Natural killer cell (primary cell): ENCODE results near the gene KRT27. TPM values are rescaled to one million over a fixed set of nuclear protein-coding genes. Genes with fewer than 3 reads are reported as not detected.

Source experiments
- ATAC-seq, 3 donors: fragments of 150-1000 bp in 2 of 3; fragments of 200-7000 bp in 1 of 3; cut with Tn5 transposase; 1 replicate in 1 of 3; 2 replicates in 2 of 3; pipeline ENCODE4 v1.10.0; 2021; ENCODE audit warnings: mild to moderate bottlenecking in 2 of 3, moderate library complexity in 2 of 3
- DNase-seq, 2 donors: peaks; one replicate each; pipeline versions ENCODE4 v3.0.0 to v3.0.0-alpha.2; 2013 to 2021; ENCODE audit warnings: mixed read lengths in 1 of 2
- H3K27ac ChIP-seq: one replicate; pipeline ENCODE4 v1.5.1; 2013; ENCODE audit warnings: mild to moderate bottlenecking, low read length
- H3K27me3 ChIP-seq: one replicate; pipeline ENCODE4 v1.6.1; 2013; ENCODE audit warnings: low read length; ENCODE audit not compliant: control insufficient read depth, insufficient read depth
- H3K36me3 ChIP-seq: one replicate; pipeline ENCODE4 v1.6.1; 2013; ENCODE audit warnings: low read length; ENCODE audit not compliant: control insufficient read depth, insufficient read depth
- H3K4me1 ChIP-seq: one replicate; pipeline ENCODE4 v1.6.1; 2013; ENCODE audit warnings: low read length; ENCODE audit not compliant: control insufficient read depth, insufficient read depth
- H3K4me3 ChIP-seq: one replicate; pipeline ENCODE4 v1.5.1; 2013; ENCODE audit warnings: low read length
- H3K9me3 ChIP-seq: one replicate; pipeline ENCODE4 v1.6.1; 2013; ENCODE audit warnings: low read length; ENCODE audit not compliant: control insufficient read depth, insufficient read depth
- H3K27ac Mint-ChIP-seq, 2 donors: one replicate each; pipeline ENCODE4 v1.8.0; 2022; ENCODE audit warnings: mild to moderate bottlenecking in 2 of 2, mixed read lengths in 2 of 2, moderate library complexity in 1 of 2
- H3K27me3 Mint-ChIP-seq, 2 donors: one replicate each; pipeline ENCODE4 v1.8.0; 2022; ENCODE audit warnings: low read depth in 2 of 2, mixed read lengths in 2 of 2
- H3K36me3 Mint-ChIP-seq: one replicate; pipeline ENCODE4 v1.8.0; 2022; ENCODE audit warnings: mixed read lengths
- H3K4me1 Mint-ChIP-seq, 2 donors: one replicate each; pipeline ENCODE4 v1.8.0; 2022; ENCODE audit warnings: mixed read lengths in 2 of 2
- H3K4me3 Mint-ChIP-seq: one replicate; pipeline ENCODE4 v1.8.0; 2022; ENCODE audit warnings: mild to moderate bottlenecking, moderate library complexity, mixed read lengths
- H3K9me3 Mint-ChIP-seq, 2 donors: one replicate each; pipeline ENCODE4 v1.8.0; 2022; ENCODE audit warnings: mixed read lengths in 2 of 2
- CTCF ChIP-seq: fragments of 200-600 bp; IDR thresholded peaks from one replicate; pipeline ENCODE4 v1.8.0; 2022; ENCODE audit warnings: antibody characterized with exemption
- WGBS: methylation state at CpG from one replicate; pipeline ENCODE4 v1.1.7; 2013; ENCODE audit warnings: missing lambda C conversion rate; ENCODE audit not compliant: insufficient coverage; 5-methylcytosine and 5-hydroxymethylcytosine counted together
- intact Hi-C: fragments of 100-400 bp; cut with micrococcal nuclease; formaldehyde crosslinking; loops from one replicate; pipeline ENCODE4 v1.14.2; 2022
- total RNA-seq, 4 donors: library from RNA; stranded (reverse); fragments of 120-200 nt in 1 of 4; gene quantifications; one replicate each; pipeline versions ENCODE4 v1.2.3 to v1.2.4, GENCODE V29; 2013 to 2022

The KRT27 gene
- total RNA-seq, 3 donors from 2014 or later (not counting 1 experiment from before 2014, with no cell fraction given), result not detected

- H3K4me1 Mint-ChIP-seq, result no peaks in the 10 kb centered on the region
- peaks cover 30% of the 10 kb centered on the region for H3K27me3 ChIP-seq
- no peaks in the 10 kb centered on the region for H3K9me3 ChIP-seq
- no peak overlapping the region for H3K27ac ChIP-seq
- no peaks in the 10 kb centered on the region for H3K9me3 Mint-ChIP-seq
- no peak for ATAC-seq
- H3K36me3 Mint-ChIP-seq, result no peaks in the 10 kb centered on the region
- intact Hi-C loops, result no loop called here
- H3K36me3 ChIP-seq, result no peaks in the 10 kb centered on the region
- H3K4me1 ChIP-seq, result peaks cover 5% of the 10 kb centered on the region
- H3K4me3 ChIP-seq, result no peak overlapping the region
- 87% methylated on average over 3 of the region's 4 CpGs for WGBS
- peaks cover 35 to 73% of the 10 kb centered on the region in 2 donors for H3K27me3 Mint-ChIP-seq
- H3K27ac Mint-ChIP-seq, result no peak overlapping the region
- no peak overlapping the region for H3K4me3 Mint-ChIP-seq
- no peak for TF ChIP-seq CTCF
- DNase-seq, result no peak
Observed at GRCh38 chr17:40775945-40776344, 6.4 kb downstream of the KRT27 start.

- Mint-ChIP-seq H3K36me3 (no peaks in the 10 kb centered on the region), H3K9me3 (no peaks in the 10 kb centered on the region), H3K4me3 (no peak within 1 kb of the TSS), H3K4me1 (no peaks in the 10 kb centered on the region), H3K27ac (no peak within 1 kb of the TSS), H3K27me3 (peaks cover 21 to 55% of the 10 kb centered on the region in 2 donors)
- Histone ChIP-seq H3K4me3 (no peak within 1 kb of the TSS), H3K27me3 (peaks cover 18% of the 10 kb centered on the region), H3K9me3 (no peaks in the 10 kb centered on the region), H3K36me3 (no peaks in the 10 kb centered on the region), H3K4me1 (no peaks in the 10 kb centered on the region), H3K27ac (no peak within 1 kb of the TSS)
- WGBS, result 85% methylated on average over 2 of the region's 3 CpGs
- intact Hi-C loops, result no loop called here
- DNase-seq, result no peak
- TF ChIP-seq CTCF, result no peak
- no peak for ATAC-seq
Observed at GRCh38 chr17:40772101-40772500, 10.2 kb downstream of the KRT27 start, which contains the start of gene KRT26. Gene KRT26 (minus strand): TSS chr17:40772201. CDS start chr17:40772113, 88 bp downstream.

GRCh38 chr17:40765657-40766056 lies 16.7 kb downstream of the KRT27 start:
- no peak overlapping the region for H3K27ac Mint-ChIP-seq
- Histone ChIP-seq H3K4me1 (no peaks in the 10 kb centered on the region), H3K4me3 (no peak overlapping the region), H3K36me3 (no peaks in the 10 kb centered on the region), H3K27ac (no peak overlapping the region), H3K9me3 (peaks cover 12% of the 10 kb centered on the region), H3K27me3 (peaks cover 17% of the 10 kb centered on the region)
- H3K9me3 Mint-ChIP-seq, result peaks cover 9% of the 10 kb centered on the region in 2 donors
- intact Hi-C loops, result no loop called here
- ATAC-seq (no peak), DNase-seq (no peak)
- TF ChIP-seq CTCF, result no peak
- peaks cover 9 to 38% of the 10 kb centered on the region in 2 donors for H3K27me3 Mint-ChIP-seq
- H3K4me3 Mint-ChIP-seq, result no peak overlapping the region
- H3K4me1 Mint-ChIP-seq, result no peaks in the 10 kb centered on the region
- WGBS, result 67% methylated on average over 1 of the region's 2 CpGs
- peaks cover 14% of the 10 kb centered on the region for H3K36me3 Mint-ChIP-seq

GRCh38 chr17:40763752-40764151 lies 18.6 kb downstream of the KRT27 start:
- intact Hi-C loops, result no loop called here
- Histone ChIP-seq H3K27ac (no peak overlapping the region), H3K4me3 (no peak overlapping the region), H3K36me3 (no peaks in the 10 kb centered on the region), H3K4me1 (no peaks in the 10 kb centered on the region), H3K27me3 (peaks cover 19% of the 10 kb centered on the region), H3K9me3 (peaks cover 16% of the 10 kb centered on the region)
- no peak for DNase-seq
- peaks cover 18 to 56% of the 10 kb centered on the region in 2 donors for H3K27me3 Mint-ChIP-seq
- no peak for TF ChIP-seq CTCF
- no peak overlapping the region for H3K4me3 Mint-ChIP-seq
- no peak for ATAC-seq
- peaks cover 33% of the 10 kb centered on the region for H3K36me3 Mint-ChIP-seq
- H3K27ac Mint-ChIP-seq, result no peak overlapping the region
- no peaks in the 10 kb centered on the region for H3K4me1 Mint-ChIP-seq
- no CpG with 5 or more reads among the region's 1 CpG for WGBS
- peaks cover 19 to 24% of the 10 kb centered on the region in 2 donors for H3K9me3 Mint-ChIP-seq
